ENCODE measurements around the gene PALM. TPM values are rescaled to one million over a fixed set of nuclear protein-coding genes. Genes with fewer than 3 reads are reported as not detected.

PALM gene
- total and polyA plus RNA-seq, 9 of the 15 experiments (the other 6 are each of a cell fraction or from before 2014, with no cell fraction given): 0.04 to 6.6 (median 1.7) TPM

DNA sequence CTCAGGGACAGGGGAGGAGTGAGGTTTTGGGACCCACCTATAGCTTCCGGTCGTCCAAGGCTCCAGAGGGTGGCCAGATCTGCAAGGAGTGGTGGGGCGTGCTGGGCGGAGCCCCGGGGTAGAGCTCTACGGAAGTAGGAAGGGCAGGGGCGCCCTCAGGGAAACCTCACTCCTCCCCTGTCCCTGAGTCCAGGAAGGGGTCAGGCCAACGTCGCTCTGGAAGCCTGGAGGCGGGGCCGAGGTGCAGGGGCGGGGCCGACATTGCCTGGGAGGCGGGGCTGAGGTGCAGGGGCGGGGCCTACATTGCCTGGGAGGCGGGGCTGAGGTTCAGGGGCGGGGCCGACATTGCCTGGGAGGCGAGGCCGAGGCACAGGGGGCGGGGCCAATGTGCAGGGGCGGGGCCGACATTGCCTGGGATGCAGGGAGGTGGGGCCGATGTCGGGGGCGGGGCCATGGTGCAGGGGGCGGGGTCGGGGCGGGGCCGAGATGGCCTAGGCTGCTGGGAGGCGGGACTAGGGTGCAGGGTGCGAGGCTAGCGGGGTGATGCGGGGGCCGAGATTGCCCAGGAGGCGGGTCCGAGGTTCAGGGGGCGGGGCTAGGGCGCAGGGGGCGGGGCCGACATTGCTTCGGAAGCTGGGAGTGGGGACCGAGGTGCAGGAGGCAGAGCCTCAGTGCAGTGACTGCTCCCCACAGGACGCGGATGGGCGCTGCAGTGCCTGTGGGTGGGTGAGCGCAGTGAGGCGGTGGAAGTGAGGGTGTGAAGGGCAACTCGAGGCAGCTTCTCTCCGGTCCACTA is 4.9 kb upstream of the PALM start (continued):
- TF ChIP-seq, protein P1, sequence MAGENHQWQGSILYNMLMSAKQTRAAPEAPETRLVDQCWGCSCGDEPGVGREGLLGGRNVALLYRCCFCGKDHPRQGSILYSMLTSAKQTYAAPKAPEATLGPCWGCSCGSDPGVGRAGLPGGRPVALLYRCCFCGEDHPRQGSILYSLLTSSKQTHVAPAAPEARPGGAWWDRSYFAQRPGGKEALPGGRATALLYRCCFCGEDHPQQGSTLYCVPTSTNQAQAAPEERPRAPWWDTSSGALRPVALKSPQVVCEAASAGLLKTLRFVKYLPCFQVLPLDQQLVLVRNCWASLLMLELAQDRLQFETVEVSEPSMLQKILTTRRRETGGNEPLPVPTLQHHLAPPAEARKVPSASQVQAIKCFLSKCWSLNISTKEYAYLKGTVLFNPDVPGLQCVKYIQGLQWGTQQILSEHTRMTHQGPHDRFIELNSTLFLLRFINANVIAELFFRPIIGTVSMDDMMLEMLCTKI (IDR thresholded peaks at IDR 0.05; ENCODE audit: partially characterized antibody): no peak
- TF ChIP-seq, protein P2, sequence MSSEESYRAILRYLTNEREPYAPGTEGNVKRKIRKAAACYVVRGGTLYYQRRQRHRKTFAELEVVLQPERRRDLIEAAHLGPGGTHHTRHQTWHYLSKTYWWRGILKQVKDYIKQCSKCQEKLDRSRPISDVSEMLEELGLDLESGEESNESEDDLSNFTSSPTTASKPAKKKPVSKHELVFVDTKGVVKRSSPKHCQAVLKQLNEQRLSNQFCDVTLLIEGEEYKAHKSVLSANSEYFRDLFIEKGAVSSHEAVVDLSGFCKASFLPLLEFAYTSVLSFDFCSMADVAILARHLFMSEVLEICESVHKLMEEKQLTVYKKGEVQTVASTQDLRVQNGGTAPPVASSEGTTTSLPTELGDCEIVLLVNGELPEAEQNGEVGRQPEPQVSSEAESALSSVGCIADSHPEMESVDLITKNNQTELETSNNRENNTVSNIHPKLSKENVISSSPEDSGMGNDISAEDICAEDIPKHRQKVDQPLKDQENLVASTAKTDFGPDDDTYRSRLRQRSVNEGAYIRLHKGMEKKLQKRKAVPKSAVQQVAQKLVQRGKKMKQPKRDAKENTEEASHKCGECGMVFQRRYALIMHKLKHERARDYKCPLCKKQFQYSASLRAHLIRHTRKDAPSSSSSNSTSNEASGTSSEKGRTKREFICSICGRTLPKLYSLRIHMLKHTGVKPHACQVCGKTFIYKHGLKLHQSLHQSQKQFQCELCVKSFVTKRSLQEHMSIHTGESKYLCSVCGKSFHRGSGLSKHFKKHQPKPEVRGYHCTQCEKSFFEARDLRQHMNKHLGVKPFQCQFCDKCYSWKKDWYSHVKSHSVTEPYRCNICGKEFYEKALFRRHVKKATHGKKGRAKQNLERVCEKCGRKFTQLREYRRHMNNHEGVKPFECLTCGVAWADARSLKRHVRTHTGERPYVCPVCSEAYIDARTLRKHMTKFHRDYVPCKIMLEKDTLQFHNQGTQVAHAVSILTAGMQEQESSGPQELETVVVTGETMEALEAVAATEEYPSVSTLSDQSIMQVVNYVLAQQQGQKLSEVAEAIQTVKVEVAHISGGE (CRISPR knock-in tag; IDR thresholded peaks at IDR 0.05): peak in 1 of 3 experiments; percentile 16; a peak in 2 of 6 replicates
- TF ChIP-seq ZBTB17 (CRISPR knock-in tag; IDR thresholded peaks at IDR 0.05) (no peak), CBX1 (IDR thresholded peaks at IDR 0.05; ENCODE audit: low read depth) (peak; percentile 56), POLR2G (IDR thresholded peaks at IDR 0.05; ENCODE audit: low read depth, low read length) (peak; percentile 84), ZNF76 (CRISPR knock-in tag; IDR thresholded peaks at IDR 0.05; ENCODE audit: borderline replicate concordance) (no peak), ZNF165 (CRISPR knock-in tag; IDR thresholded peaks at IDR 0.05; ENCODE audit: borderline replicate concordance) (no peak)
- TF ChIP-seq, protein P3, sequence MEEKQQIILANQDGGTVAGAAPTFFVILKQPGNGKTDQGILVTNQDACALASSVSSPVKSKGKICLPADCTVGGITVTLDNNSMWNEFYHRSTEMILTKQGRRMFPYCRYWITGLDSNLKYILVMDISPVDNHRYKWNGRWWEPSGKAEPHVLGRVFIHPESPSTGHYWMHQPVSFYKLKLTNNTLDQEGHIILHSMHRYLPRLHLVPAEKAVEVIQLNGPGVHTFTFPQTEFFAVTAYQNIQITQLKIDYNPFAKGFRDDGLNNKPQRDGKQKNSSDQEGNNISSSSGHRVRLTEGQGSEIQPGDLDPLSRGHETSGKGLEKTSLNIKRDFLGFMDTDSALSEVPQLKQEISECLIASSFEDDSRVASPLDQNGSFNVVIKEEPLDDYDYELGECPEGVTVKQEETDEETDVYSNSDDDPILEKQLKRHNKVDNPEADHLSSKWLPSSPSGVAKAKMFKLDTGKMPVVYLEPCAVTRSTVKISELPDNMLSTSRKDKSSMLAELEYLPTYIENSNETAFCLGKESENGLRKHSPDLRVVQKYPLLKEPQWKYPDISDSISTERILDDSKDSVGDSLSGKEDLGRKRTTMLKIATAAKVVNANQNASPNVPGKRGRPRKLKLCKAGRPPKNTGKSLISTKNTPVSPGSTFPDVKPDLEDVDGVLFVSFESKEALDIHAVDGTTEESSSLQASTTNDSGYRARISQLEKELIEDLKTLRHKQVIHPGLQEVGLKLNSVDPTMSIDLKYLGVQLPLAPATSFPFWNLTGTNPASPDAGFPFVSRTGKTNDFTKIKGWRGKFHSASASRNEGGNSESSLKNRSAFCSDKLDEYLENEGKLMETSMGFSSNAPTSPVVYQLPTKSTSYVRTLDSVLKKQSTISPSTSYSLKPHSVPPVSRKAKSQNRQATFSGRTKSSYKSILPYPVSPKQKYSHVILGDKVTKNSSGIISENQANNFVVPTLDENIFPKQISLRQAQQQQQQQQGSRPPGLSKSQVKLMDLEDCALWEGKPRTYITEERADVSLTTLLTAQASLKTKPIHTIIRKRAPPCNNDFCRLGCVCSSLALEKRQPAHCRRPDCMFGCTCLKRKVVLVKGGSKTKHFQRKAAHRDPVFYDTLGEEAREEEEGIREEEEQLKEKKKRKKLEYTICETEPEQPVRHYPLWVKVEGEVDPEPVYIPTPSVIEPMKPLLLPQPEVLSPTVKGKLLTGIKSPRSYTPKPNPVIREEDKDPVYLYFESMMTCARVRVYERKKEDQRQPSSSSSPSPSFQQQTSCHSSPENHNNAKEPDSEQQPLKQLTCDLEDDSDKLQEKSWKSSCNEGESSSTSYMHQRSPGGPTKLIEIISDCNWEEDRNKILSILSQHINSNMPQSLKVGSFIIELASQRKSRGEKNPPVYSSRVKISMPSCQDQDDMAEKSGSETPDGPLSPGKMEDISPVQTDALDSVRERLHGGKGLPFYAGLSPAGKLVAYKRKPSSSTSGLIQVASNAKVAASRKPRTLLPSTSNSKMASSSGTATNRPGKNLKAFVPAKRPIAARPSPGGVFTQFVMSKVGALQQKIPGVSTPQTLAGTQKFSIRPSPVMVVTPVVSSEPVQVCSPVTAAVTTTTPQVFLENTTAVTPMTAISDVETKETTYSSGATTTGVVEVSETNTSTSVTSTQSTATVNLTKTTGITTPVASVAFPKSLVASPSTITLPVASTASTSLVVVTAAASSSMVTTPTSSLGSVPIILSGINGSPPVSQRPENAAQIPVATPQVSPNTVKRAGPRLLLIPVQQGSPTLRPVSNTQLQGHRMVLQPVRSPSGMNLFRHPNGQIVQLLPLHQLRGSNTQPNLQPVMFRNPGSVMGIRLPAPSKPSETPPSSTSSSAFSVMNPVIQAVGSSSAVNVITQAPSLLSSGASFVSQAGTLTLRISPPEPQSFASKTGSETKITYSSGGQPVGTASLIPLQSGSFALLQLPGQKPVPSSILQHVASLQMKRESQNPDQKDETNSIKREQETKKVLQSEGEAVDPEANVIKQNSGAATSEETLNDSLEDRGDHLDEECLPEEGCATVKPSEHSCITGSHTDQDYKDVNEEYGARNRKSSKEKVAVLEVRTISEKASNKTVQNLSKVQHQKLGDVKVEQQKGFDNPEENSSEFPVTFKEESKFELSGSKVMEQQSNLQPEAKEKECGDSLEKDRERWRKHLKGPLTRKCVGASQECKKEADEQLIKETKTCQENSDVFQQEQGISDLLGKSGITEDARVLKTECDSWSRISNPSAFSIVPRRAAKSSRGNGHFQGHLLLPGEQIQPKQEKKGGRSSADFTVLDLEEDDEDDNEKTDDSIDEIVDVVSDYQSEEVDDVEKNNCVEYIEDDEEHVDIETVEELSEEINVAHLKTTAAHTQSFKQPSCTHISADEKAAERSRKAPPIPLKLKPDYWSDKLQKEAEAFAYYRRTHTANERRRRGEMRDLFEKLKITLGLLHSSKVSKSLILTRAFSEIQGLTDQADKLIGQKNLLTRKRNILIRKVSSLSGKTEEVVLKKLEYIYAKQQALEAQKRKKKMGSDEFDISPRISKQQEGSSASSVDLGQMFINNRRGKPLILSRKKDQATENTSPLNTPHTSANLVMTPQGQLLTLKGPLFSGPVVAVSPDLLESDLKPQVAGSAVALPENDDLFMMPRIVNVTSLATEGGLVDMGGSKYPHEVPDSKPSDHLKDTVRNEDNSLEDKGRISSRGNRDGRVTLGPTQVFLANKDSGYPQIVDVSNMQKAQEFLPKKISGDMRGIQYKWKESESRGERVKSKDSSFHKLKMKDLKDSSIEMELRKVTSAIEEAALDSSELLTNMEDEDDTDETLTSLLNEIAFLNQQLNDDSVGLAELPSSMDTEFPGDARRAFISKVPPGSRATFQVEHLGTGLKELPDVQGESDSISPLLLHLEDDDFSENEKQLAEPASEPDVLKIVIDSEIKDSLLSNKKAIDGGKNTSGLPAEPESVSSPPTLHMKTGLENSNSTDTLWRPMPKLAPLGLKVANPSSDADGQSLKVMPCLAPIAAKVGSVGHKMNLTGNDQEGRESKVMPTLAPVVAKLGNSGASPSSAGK (IDR thresholded peaks at IDR 0.05): no peak

All from K562 (cell line).